Mammary epithelial cell (primary cell): ENCODE data around the gene KCNIP1.

Experiments
- CTCF ChIP-seq, 2 donors: IDR thresholded peaks in 1 of 2; conservative IDR thresholded peaks in 1 of 2; 2 replicates each; pipeline ENCODE4 v1.5.1; 2011 to 2012; ENCODE audit warnings: inconsistent platforms in 2 of 2, low read length in 2 of 2, mild to moderate bottlenecking in 2 of 2, control low read depth in 1 of 2, low read depth in 1 of 2; ENCODE audit not compliant: insufficient read depth in 1 of 2; ENCODE audit errors: extremely low read depth in 1 of 2
- EZH2 ChIP-seq: IDR thresholded peaks from 2 replicates; pipeline ENCODE4 v1.6.1; 2012; ENCODE audit warnings: low read length, inconsistent platforms, borderline replicate concordance

- no peak for TF ChIP-seq EZH2
- TF ChIP-seq CTCF (conservative IDR thresholded peaks at IDR 0.05 in 1 of 2, IDR thresholded peaks at IDR 0.05 in 1 of 2; ENCODE audit: extremely low read depth in 1 of 2, insufficient read depth in 1 of 2, low read depth in 1 of 2, low read length in 2 of 2), result no peak
Measured at GRCh38 chr5:170559296-170559695, 55.5 kb downstream of the KCNIP1 start.
